Parathyroid adenoma (tissue), 2 donors: ENCODE measurements around the gene FMO3.

Source experiments
- H2AFZ ChIP-seq: fragments of 300-600 bp; sonication (generic); one replicate; pipeline ENCODE4 v1.7.0; 2017; ENCODE audit warnings: antibody characterized with exemption, mild to moderate bottlenecking
- H3K27ac ChIP-seq: fragments of 300-600 bp; sonication (generic); one replicate; pipeline ENCODE4 v1.7.0; 2017
- H3K27me3 ChIP-seq: fragments of 300-600 bp; sonication (generic); one replicate; pipeline ENCODE4 v1.7.0; 2017; ENCODE audit warnings: low read length; ENCODE audit not compliant: control insufficient read depth, insufficient read depth
- H3K36me3 ChIP-seq: fragments of 300-600 bp; sonication (generic); one replicate; pipeline ENCODE4 v1.7.0; 2017; ENCODE audit warnings: low read length; ENCODE audit not compliant: control insufficient read depth, insufficient read depth
- H3K4me1 ChIP-seq: fragments of 300-600 bp; sonication (generic); one replicate; pipeline ENCODE4 v1.7.0; 2017; ENCODE audit warnings: control low read depth
- H3K4me2 ChIP-seq: fragments of 300-600 bp; sonication (generic); one replicate; pipeline ENCODE4 v1.7.0; 2017; ENCODE audit warnings: low read length
- H3K4me3 ChIP-seq: fragments of 300-600 bp; sonication (generic); one replicate; pipeline ENCODE4 v1.7.0; 2017; ENCODE audit warnings: low read depth, low read length
- H3K79me2 ChIP-seq: fragments of 300-600 bp; sonication (generic); one replicate; pipeline ENCODE4 v1.7.0; 2017; ENCODE audit warnings: control low read depth
- H3K9ac ChIP-seq: fragments of 300-600 bp; sonication (generic); one replicate; pipeline ENCODE4 v1.7.0; 2017; ENCODE audit warnings: mild to moderate bottlenecking
- H3K9me3 ChIP-seq: fragments of 300-600 bp; sonication (generic); one replicate; pipeline ENCODE4 v1.7.0; 2017; ENCODE audit warnings: low read length; ENCODE audit not compliant: control insufficient read depth
- TF ChIP-seq, protein P1 (sequence below): fragments of 300-600 bp; sonication (generic); IDR thresholded peaks from one replicate; pipeline ENCODE4 v1.7.0; 2017; ENCODE audit warnings: antibody characterized with exemption, mild to moderate bottlenecking
- donor health status: primary hyperparathyroidism.

The FMO3 gene

DNA sequence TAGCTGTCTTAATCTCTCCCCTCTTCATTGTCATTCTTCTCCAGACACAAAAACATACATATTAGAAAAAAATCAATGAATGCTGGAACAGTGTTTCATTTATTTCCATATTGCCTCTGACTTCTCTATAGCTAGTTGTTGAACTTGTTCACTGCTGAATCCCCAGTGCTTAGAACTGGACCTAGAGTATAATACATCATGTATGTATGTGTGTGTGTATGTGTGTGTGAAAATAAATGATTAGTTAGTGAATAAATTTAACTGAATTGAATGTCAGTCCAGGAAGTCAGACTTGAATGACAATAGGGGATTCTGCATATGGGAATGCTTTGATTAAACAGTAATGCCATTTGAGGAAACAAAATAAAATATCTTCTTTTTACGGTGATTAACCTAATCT lies 36.4 kb downstream of the FMO3 start:
- no peak overlapping the region for H2AFZ ChIP-seq
- H3K27me3 ChIP-seq: no peaks in the 10 kb centered on the region
- H3K9me3 ChIP-seq: no peaks in the 10 kb centered on the region
- no peaks in the 10 kb centered on the region for H3K4me1 ChIP-seq
- H3K4me2 ChIP-seq: no peak overlapping the region
- H3K36me3 ChIP-seq: no peaks in the 10 kb centered on the region
- no peak overlapping the region for H3K9ac ChIP-seq
- no peak overlapping the region for H3K4me3 ChIP-seq
- H3K27ac ChIP-seq: no peak overlapping the region
- no peaks in the 10 kb centered on the region for H3K79me2 ChIP-seq
- TF ChIP-seq, protein P1, sequence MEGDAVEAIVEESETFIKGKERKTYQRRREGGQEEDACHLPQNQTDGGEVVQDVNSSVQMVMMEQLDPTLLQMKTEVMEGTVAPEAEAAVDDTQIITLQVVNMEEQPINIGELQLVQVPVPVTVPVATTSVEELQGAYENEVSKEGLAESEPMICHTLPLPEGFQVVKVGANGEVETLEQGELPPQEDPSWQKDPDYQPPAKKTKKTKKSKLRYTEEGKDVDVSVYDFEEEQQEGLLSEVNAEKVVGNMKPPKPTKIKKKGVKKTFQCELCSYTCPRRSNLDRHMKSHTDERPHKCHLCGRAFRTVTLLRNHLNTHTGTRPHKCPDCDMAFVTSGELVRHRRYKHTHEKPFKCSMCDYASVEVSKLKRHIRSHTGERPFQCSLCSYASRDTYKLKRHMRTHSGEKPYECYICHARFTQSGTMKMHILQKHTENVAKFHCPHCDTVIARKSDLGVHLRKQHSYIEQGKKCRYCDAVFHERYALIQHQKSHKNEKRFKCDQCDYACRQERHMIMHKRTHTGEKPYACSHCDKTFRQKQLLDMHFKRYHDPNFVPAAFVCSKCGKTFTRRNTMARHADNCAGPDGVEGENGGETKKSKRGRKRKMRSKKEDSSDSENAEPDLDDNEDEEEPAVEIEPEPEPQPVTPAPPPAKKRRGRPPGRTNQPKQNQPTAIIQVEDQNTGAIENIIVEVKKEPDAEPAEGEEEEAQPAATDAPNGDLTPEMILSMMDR: no peak

DNA sequence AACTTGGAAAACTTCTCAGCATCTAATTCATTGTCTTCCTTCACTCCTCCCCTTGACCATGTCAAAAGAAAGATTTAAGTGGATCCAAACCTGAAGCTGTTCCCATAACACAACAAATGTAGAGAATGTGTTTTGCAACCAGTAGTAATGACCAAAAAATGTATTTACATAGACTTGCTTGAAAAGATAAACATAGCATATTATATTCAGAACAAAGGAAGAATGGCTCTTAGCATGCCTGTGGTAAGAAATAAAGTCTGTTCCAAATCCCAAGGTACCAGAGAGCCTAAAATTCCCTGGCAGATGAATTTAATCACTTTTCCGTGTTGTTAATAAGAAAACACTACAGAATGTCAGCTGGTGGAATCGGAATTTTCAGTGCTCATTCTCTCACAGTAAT lies 36.8 kb downstream of the FMO3 start:
- Histone ChIP-seq H3K79me2 (no peaks in the 10 kb centered on the region), H2AFZ (no peak overlapping the region), H3K27me3 (no peaks in the 10 kb centered on the region), H3K4me2 (no peak overlapping the region), H3K27ac (no peak overlapping the region), H3K4me1 (no peaks in the 10 kb centered on the region), H3K36me3 (no peaks in the 10 kb centered on the region), H3K9ac (no peak overlapping the region), H3K9me3 (no peaks in the 10 kb centered on the region), H3K4me3 (no peak overlapping the region)
- TF ChIP-seq, protein P1: no peak

DNA sequence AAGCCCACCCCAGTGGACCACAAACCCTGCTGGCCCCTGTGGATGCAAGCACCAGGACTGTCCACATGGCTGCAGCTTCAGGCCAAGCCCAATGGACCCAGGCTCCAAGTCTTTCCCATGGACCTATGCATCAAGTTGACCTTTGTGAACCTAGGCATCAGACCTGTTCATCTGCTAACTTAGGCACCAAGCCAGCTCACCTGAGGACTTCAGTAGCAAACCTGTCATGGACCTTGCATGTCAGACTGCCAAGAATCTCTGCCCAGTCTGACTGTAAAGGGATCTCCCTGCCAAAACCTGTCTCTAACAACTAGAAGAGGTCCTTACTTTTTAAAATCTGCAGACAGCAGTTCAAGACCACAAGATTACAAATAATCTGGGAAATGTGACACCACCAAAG lies 37.8 kb downstream of the FMO3 start:
- H3K27ac ChIP-seq: no peak overlapping the region
- H3K27me3 ChIP-seq: no peaks in the 10 kb centered on the region
- H3K36me3 ChIP-seq: no peaks in the 10 kb centered on the region
- H3K4me1 ChIP-seq: no peaks in the 10 kb centered on the region
- H2AFZ ChIP-seq: no peak overlapping the region
- H3K9ac ChIP-seq: no peak overlapping the region
- TF ChIP-seq, protein P1: no peak
- no peak overlapping the region for H3K4me3 ChIP-seq
- no peaks in the 10 kb centered on the region for H3K79me2 ChIP-seq
- H3K4me2 ChIP-seq: no peak overlapping the region
- H3K9me3 ChIP-seq: no peaks in the 10 kb centered on the region

DNA sequence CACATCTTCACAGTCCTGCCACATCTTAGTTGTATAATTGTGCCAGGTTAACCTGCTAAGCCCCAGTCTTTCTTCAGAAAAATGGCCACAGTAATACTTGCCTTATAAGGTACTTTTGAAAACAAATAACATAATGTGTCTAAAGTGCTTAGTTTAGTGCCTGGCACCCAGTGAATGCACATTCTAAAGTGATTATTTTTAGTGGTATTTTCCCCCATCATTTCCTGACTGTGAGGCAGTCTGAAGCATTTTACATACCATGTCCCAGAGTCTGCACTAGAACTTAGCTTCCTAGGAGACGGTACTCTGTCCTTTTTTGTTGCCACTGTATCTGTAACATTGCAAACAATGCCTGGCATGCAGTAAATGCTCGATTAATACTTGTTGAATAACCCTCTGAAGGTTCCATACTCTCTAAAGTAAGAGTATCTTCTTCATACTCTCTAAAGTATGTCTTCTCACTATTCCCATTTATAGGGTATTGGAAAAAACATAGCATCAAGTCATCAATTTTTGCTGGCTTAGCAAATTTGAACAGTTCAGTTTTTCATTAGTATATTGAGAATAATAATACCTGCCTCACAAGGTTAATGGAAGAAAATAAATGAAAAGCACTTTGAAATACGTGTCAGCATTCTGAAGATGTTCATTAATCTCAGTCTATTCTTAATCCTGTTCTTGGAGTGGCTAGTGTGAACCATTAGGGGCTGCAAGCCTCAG lies 43.7 kb downstream of the FMO3 start:
- Histone ChIP-seq H3K36me3 (no peaks in the 10 kb centered on the region), H3K9ac (no peak overlapping the region), H3K79me2 (no peaks in the 10 kb centered on the region), H3K4me3 (no peak overlapping the region), H3K9me3 (no peaks in the 10 kb centered on the region), H3K27ac (no peak overlapping the region), H3K4me1 (no peaks in the 10 kb centered on the region), H3K4me2 (no peak overlapping the region), H3K27me3 (no peaks in the 10 kb centered on the region), H2AFZ (no peak overlapping the region)
- TF ChIP-seq, protein P1: no peak

DNA sequence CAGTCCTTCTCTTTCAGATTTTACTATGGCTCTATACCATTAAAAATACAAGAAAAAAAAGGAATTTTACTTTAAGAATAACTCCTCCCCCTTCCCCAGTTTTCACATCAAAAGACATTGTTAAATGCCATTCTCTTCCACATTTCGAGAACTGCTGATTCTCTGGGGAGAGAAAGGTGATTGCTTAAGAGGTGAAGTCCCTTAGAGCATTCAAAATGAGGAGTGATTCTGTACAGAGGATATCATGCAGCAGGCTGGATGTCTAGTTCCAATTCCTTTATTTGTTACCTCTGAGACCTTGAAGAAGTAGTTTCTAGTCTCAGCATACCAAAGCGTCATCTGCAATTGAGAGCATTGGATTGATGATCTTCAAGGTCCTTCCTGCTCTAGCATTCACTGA lies 46.9 kb downstream of the FMO3 start:
- H3K36me3 ChIP-seq: no peaks in the 10 kb centered on the region
- H2AFZ ChIP-seq: no peak overlapping the region
- no peak overlapping the region for H3K4me2 ChIP-seq
- no peak overlapping the region for H3K27ac ChIP-seq
- H3K27me3 ChIP-seq: no peaks in the 10 kb centered on the region
- no peaks in the 10 kb centered on the region for H3K4me1 ChIP-seq
- no peak overlapping the region for H3K9ac ChIP-seq
- no peak overlapping the region for H3K4me3 ChIP-seq
- H3K9me3 ChIP-seq: no peaks in the 10 kb centered on the region
- H3K79me2 ChIP-seq: no peaks in the 10 kb centered on the region
- TF ChIP-seq, protein P1: no peak
